GM12874 (cell line): ENCODE data around the gene TNS1.

Experiments used
- CTCF ChIP-seq: IDR thresholded peaks from 2 replicates; pipeline ENCODE4 v1.5.1; 2011; ENCODE audit warnings: low read depth, mild to moderate bottlenecking, control low read depth, low read length, moderate library complexity; ENCODE audit not compliant: insufficient read depth

The TNS1 gene

GRCh38 chr2:217833439-217833838 lies 169.4 kb downstream of the TNS1 start:
- TF ChIP-seq CTCF, result no peak

- TF ChIP-seq CTCF, result no peak
Observed at GRCh38 chr2:217832987-217833386, 169.8 kb downstream of the TNS1 start.

GRCh38 chr2:217832115-217832514 lies 170.7 kb downstream of the TNS1 start:
- TF ChIP-seq CTCF, result no peak

GRCh38 chr2:217831306-217831705 lies 171.5 kb downstream of the TNS1 start:
- no peak for TF ChIP-seq CTCF

GRCh38 chr2:217830807-217831206 lies 172.0 kb downstream of the TNS1 start:
- TF ChIP-seq CTCF, result no peak

GRCh38 chr2:217830061-217830460 lies 172.7 kb downstream of the TNS1 start:
- no peak for TF ChIP-seq CTCF

- TF ChIP-seq CTCF, result no peak
Observed at GRCh38 chr2:217829420-217829819, 173.4 kb downstream of the TNS1 start.

GRCh38 chr2:217828336-217828735 lies 174.5 kb downstream of the TNS1 start:
- TF ChIP-seq CTCF, result no peak
